Naive thymus-derived CD4-positive, alpha-beta T cell (primary cell): Measurements from ENCODE around the gene FAM222A. TPM values are rescaled to one million over a fixed set of nuclear protein-coding genes. Genes with fewer than 3 reads are reported as not detected.
A peak's percentile ranks its signal among the peaks of the same experiment; 100 is the strongest.

Experiments
- ATAC-seq: fragments of 150-1000 bp; cut with Tn5 transposase; 2 replicates; pipeline ENCODE4 v1.10.0; 2021; ENCODE audit warnings: mild to moderate bottlenecking, moderate library complexity
- CTCF ChIA-PET: fragments of 350-600 bp; sonication (Branson Sonifier 250); formaldehyde crosslinking; loops from one replicate; lab custom pipeline; 2021; ENCODE audit warnings: antibody characterized with exemption; lab: Charles Lee
- POLR2A ChIA-PET: fragments of 350-600 bp; sonication (Branson Sonifier 250); formaldehyde crosslinking; loops from one replicate; lab custom pipeline; 2021; ENCODE audit warnings: antibody characterized with exemption, inconsistent platforms; lab: Charles Lee
- DNase-seq, 9 donors: peaks; one replicate each; pipeline versions ENCODE4 v3.0.0 to v3.0.0-alpha.2; 2020 to 2022; ENCODE audit warnings: mixed read lengths in 1 of 9
- H3K27ac ChIP-seq: one replicate; pipeline ENCODE4 v1.7.0; 2013; ENCODE audit warnings: mild to moderate bottlenecking, low read depth, low read length, moderate library complexity
- H3K27me3 ChIP-seq, 2 donors: one replicate each; pipeline ENCODE4 v1.7.0; 2013; ENCODE audit warnings: low read length in 2 of 2, mild to moderate bottlenecking in 2 of 2, moderate library complexity in 2 of 2; ENCODE audit not compliant: control insufficient read depth in 2 of 2, insufficient read depth in 2 of 2
- H3K36me3 ChIP-seq, 3 experiments: 1 replicate in 2 of 3; 2 replicates in 1 of 3; pipeline ENCODE4 v1.7.0; 2013; ENCODE audit warnings: low read length in 3 of 3, mild to moderate bottlenecking in 3 of 3, moderate library complexity in 1 of 3; ENCODE audit not compliant: insufficient read depth in 3 of 3, control insufficient read depth in 2 of 3
- H3K4me1 ChIP-seq, 2 donors: one replicate each; pipeline ENCODE4 v1.7.0; 2013; ENCODE audit warnings: low read length in 2 of 2, mild to moderate bottlenecking in 2 of 2, moderate library complexity in 1 of 2; ENCODE audit not compliant: control insufficient read depth in 2 of 2, insufficient read depth in 2 of 2
- H3K4me3 ChIP-seq: 2 replicates; pipeline ENCODE4 v1.7.0; 2013; ENCODE audit warnings: mild to moderate bottlenecking, low read length
- H3K9me3 ChIP-seq, 3 experiments: 1 replicate in 2 of 3; 2 replicates in 1 of 3; pipeline ENCODE4 v1.7.0; 2013; ENCODE audit warnings: low read length in 3 of 3; ENCODE audit not compliant: control insufficient read depth in 2 of 3
- H3K27ac Mint-ChIP-seq, 9 donors: one replicate each; pipeline ENCODE4 v1.8.0; 2020 to 2022; ENCODE audit warnings: mixed read lengths in 9 of 9, mild to moderate bottlenecking in 8 of 9, moderate library complexity in 5 of 9, inconsistent platforms in 2 of 9
- H3K27me3 Mint-ChIP-seq, 5 donors: one replicate each; pipeline ENCODE4 v1.8.0; 2021 to 2022; ENCODE audit warnings: mixed read lengths in 5 of 5, mild to moderate bottlenecking in 1 of 5
- H3K36me3 Mint-ChIP-seq, 5 donors: one replicate each; pipeline ENCODE4 v1.8.0; 2020 to 2022; ENCODE audit warnings: mixed read lengths in 5 of 5, mild to moderate bottlenecking in 3 of 5, inconsistent platforms in 1 of 5
- H3K4me1 Mint-ChIP-seq, 7 donors: one replicate each; pipeline ENCODE4 v1.8.0; 2020 to 2022; ENCODE audit warnings: mixed read lengths in 7 of 7, mild to moderate bottlenecking in 3 of 7, inconsistent platforms in 1 of 7
- H3K4me3 Mint-ChIP-seq, 10 donors: one replicate each; pipeline ENCODE4 v1.8.0; 2020 to 2022; ENCODE audit warnings: mild to moderate bottlenecking in 10 of 10, mixed read lengths in 10 of 10, moderate library complexity in 6 of 10, inconsistent platforms in 2 of 10
- H3K9me3 Mint-ChIP-seq, 11 donors: one replicate each; pipeline ENCODE4 v1.8.0; 2020 to 2022; ENCODE audit warnings: mixed read lengths in 11 of 11, mild to moderate bottlenecking in 4 of 11, inconsistent platforms in 1 of 11, moderate library complexity in 1 of 11
- intact Hi-C, 2 donors: fragments of 100-400 bp; cut with micrococcal nuclease; formaldehyde crosslinking; loops; one replicate each; pipeline ENCODE4 v1.15.1; 2023
- polyA plus RNA-seq, 2 donors: library from polyadenylated mRNA; unstranded; fragments of 300-500 nt; fragmentation: Illumina TruSeq; gene quantifications; one replicate each; pipeline ENCODE4 v1.2.3, GENCODE V29; 2021
- total RNA-seq, 6 experiments: library from RNA in 5 of 6; stranded (reverse) in 5 of 6; gene quantifications; 1 replicate in 5 of 6; 2 replicates in 1 of 6; pipeline ENCODE4 v1.2.3 and lab custom pipeline; 2021 to 2026

The FAM222A gene
- total and polyA plus RNA-seq, 7 experiments from 2014 or later = 0.08 to 1.6 (median 0.38) TPM

- Mint-ChIP-seq H3K36me3 (no peaks in the 10 kb centered on the region), H3K27ac (no peak overlapping the region), H3K27me3 (no peaks in the 10 kb centered on the region), H3K4me3 (no peak overlapping the region), H3K9me3 (peaks cover 0 to 4% (median 0%) of the 10 kb centered on the region in 11 donors), H3K4me1 (peaks cover 0 to 2% (median 0%) of the 10 kb centered on the region in 7 donors)
- no peaks in the 10 kb centered on the region for H3K4me1 ChIP-seq
- H3K4me3 ChIP-seq = no peak overlapping the region
- no peak for DNase-seq
- ATAC-seq = no peak
- ChIA-PET POLR2A (no interaction called here), CTCF (interaction anchor here (0.6 kb wide), 1 partner anchor 484 kb away, joined by 3 read pairs; no protein-coding TSS in a partner anchor)
- no peak overlapping the region for H3K27ac ChIP-seq
- no peaks in the 10 kb centered on the region for H3K36me3 ChIP-seq
- H3K27me3 ChIP-seq = no peaks in the 10 kb centered on the region
- H3K9me3 ChIP-seq = no peaks in the 10 kb centered on the region
- intact Hi-C loops = no loop called here
These were observed 53.8 kb downstream of the FAM222A start for GRCh38 chr12:109767456-109767855.

DNA sequence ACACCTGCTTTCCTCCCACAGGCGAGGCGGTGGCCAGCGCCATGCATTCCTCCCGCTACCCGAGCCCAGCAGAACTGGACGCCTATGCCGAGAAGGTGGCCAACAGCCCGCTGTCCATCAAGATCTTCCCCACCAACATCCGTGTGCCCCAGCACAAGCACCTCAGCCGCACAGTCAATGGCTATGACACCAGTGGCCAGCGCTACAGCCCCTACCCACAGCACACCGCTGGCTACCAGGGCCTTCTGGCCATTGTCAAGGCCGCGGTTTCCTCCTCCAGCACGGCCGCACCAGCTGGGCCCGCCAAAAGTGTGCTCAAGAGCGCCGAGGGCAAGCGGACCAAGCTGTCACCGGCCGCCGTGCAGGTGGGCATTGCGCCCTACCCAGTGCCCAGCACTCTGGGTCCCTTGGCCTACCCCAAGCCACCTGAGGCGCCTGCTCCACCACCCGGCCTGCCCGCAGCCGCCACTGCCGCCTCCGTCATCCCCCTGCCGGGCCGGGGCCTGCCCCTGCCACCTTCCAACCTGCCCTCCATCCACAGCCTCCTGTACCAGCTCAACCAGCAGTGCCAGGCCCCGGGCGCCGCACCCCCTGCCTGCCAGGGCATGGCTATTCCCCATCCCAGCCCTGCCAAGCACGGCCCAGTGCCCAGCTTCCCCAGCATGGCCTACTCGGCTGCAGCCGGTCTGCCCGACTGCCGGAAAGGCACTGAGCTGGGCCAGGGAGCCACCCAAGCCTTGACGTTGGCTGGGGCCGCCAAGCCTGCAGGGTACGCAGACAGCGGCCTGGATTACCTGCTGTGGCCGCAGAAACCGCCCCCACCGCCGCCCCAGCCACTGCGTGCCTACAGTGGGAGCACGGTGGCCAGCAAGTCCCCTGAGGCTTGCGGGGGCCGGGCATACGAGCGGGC is 54.6 kb downstream of the FAM222A start:
- Histone ChIP-seq H3K9me3 (no peaks in the 10 kb centered on the region), H3K4me1 (no peaks in the 10 kb centered on the region), H3K36me3 (no peaks in the 10 kb centered on the region), H3K27ac (no peak overlapping the region), H3K4me3 (no peak overlapping the region), H3K27me3 (no peaks in the 10 kb centered on the region)
- POLR2A ChIA-PET = no interaction called here
- DNase-seq (peak in 1 of 9 donors; percentile 8), ATAC-seq (no peak)
- Mint-ChIP-seq H3K36me3 (no peaks in the 10 kb centered on the region), H3K9me3 (peaks cover 0 to 3% (median 0%) of the 10 kb centered on the region in 11 donors), H3K27ac (no peak overlapping the region), H3K4me1 (peaks cover 0 to 10% (median 4%) of the 10 kb centered on the region in 7 donors), H3K27me3 (no peaks in the 10 kb centered on the region), H3K4me3 (no peak overlapping the region)
- intact Hi-C loops = no loop called here
- CTCF ChIA-PET = interaction anchor here (0.8 kb wide), 1 partner anchor 17 kb away, joined by 3 read pairs; no protein-coding TSS in a partner anchor

DNA sequence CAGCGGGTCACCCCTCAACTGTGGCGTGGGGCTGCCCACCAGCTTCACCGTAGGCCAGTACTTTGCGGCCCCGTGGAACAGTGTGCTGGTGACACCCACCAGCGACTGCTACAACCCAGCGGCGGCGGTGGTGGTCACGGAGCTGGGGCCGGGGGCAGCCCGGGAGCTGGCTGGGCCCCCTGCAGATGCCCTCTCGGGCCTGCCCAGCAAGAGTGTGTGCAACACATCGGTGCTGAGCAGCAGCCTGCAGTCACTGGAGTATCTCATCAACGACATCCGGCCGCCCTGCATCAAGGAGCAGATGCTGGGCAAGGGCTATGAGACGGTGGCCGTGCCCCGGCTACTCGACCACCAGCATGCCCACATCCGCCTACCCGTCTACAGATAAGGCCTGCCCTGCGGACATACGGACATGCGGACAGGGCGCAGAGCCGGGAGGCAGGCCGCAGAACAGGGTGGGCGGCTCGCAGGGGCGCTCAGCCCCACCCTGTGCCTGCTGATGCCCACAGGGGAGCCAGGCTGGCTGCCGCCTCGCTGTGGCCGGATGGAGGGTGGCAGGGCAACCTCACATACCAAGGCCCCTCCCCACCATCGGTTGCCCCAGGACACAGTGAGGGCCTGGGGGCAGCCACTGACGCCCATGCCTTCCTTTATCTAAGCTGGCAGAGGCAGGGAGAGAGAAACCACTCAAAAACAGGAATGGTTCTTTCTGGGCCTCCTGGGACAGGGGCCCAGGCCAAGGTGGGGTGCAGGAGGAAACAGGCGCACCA is 55.5 kb downstream of the FAM222A start:
- Histone ChIP-seq H3K4me3 (no peak overlapping the region), H3K27me3 (no peaks in the 10 kb centered on the region), H3K4me1 (no peaks in the 10 kb centered on the region), H3K9me3 (no peaks in the 10 kb centered on the region), H3K36me3 (no peaks in the 10 kb centered on the region), H3K27ac (no peak overlapping the region)
- Mint-ChIP-seq H3K27ac (no peak overlapping the region), H3K27me3 (peaks cover 0 to 3% (median 0%) of the 10 kb centered on the region in 5 donors), H3K36me3 (no peaks in the 10 kb centered on the region), H3K9me3 (no peaks in the 10 kb centered on the region), H3K4me3 (no peak overlapping the region), H3K4me1 (peaks cover 0 to 15% (median 4%) of the 10 kb centered on the region in 7 donors)
- ChIA-PET POLR2A (no interaction called here), CTCF (no interaction called here)
- DNase-seq (peak in 1 of 9 donors; percentile 11), ATAC-seq (no peak)
- intact Hi-C loops = no loop called here

DNA sequence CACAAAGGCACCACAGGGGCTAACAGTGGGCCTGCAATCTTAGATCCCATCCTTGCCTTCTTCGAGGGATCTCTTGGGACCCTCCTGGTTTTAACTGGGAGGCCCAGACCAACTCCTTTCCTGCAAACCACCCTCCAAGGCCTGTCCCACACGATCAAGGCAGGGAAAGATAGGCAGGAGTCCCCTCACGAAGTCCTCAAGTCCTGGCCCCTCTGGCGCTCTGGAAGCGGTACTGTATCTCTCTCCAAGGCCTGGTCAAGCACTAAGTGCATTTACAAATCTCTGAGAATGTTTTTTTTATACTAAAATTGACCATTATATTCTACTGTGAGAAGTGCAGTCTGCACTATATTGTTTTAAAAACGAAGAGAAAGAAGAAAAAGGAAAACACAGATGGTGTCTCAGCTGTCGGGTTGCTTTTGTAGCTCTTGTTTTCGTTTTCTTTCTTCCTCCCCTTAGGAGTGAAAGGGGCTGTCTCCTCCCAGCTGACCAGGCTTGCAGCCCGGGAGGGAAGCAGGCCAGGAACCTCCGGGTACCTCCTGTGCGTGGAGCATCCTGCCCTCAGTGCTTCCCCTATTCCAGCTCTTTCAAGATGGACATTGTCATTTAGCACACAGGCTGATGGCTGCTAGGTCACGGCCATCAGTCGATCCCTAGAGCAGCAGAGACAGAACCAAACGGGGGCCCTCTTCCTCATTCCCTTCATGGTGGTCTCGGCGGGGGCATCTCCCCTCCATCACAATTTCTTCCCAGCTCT is 56.7 kb downstream of the FAM222A start:
- intact Hi-C loops = no loop called here
- POLR2A ChIA-PET = no interaction called here

DNA sequence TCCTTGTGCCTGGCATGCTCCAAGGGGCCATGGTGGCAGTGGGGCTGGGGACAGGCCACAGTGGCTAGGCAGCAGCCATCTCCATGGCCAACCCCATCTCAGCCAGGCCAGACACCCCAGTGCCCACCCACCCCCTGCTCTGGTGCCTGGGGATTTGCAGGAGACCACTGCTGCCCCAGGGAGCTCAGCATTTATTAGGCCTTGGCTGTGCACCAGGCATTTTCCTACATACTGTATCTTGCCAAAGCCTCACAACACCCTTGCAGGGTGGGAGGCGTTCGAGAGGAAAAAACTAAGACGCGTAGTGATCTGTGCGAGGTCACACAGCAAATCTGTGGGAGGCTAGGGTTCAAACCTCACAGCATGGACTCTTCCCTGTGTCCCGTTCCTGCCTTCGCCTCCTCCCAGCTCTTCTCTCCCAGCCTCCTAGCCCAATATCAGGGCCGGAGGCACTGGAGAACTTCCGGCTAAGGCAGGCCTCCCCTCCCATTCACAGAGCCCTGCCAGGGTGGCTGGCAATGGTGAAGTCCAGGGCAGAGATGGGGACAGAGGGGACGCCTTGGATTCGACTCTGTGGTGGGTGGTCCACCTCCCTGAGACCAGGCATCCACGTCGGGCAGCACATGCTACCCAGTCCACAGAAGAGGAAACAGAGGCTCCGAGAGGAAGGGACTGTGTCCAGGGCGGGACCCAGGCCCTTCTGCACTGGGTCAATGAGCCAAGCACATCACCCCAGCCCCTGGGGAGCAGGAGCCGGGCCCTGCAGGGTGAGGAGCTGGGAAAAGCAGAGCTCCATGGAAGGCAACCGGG is 57.4 kb downstream of the FAM222A start:
- Histone ChIP-seq H3K36me3 (no peaks in the 10 kb centered on the region), H3K27me3 (no peaks in the 10 kb centered on the region), H3K9me3 (no peaks in the 10 kb centered on the region), H3K4me1 (no peaks in the 10 kb centered on the region), H3K4me3 (no peak overlapping the region), H3K27ac (no peak overlapping the region)
- Mint-ChIP-seq H3K4me3 (no peak overlapping the region), H3K36me3 (no peaks in the 10 kb centered on the region), H3K9me3 (no peaks in the 10 kb centered on the region), H3K27ac (no peak overlapping the region), H3K27me3 (peaks cover 0 to 4% (median 0%) of the 10 kb centered on the region in 5 donors), H3K4me1 (peaks cover 0 to 15% (median 4%) of the 10 kb centered on the region in 7 donors)
- ChIA-PET POLR2A (no interaction called here), CTCF (interaction anchor here (0.6 to 0.8 kb wide), 2 partner anchors 252 to 352 kb away, joined by 3 to 4 read pairs; no protein-coding TSS in a partner anchor)
- ATAC-seq = no peak
- DNase-seq = peak in 1 of 9 donors; percentile 8
- intact Hi-C loops = no loop called here

More for the DNA sequence above, 56.7 kb downstream of the FAM222A start:
- H3K36me3 ChIP-seq = no peaks in the 10 kb centered on the region
- no peak for ATAC-seq
- H3K9me3 Mint-ChIP-seq = no peaks in the 10 kb centered on the region
- H3K4me1 ChIP-seq = no peaks in the 10 kb centered on the region
- peaks cover 0 to 4% (median 0%) of the 10 kb centered on the region in 5 donors for H3K27me3 Mint-ChIP-seq
- H3K36me3 Mint-ChIP-seq = no peaks in the 10 kb centered on the region
- no peak overlapping the region for H3K4me3 Mint-ChIP-seq
- no peak overlapping the region for H3K27ac Mint-ChIP-seq
- CTCF ChIA-PET = interaction anchor here (0.6 kb wide), 1 partner anchor 352 kb away, joined by 3 read pairs; no protein-coding TSS in a partner anchor
- H3K4me3 ChIP-seq = no peak overlapping the region
- peaks cover 0 to 15% (median 4%) of the 10 kb centered on the region in 7 donors for H3K4me1 Mint-ChIP-seq
- peak in 1 of 9 donors; percentile 7 for DNase-seq
- no peaks in the 10 kb centered on the region for H3K27me3 ChIP-seq
- no peaks in the 10 kb centered on the region for H3K9me3 ChIP-seq
- H3K27ac ChIP-seq = no peak overlapping the region
